GM23338 (cell line): ENCODE results near the gene ITGAL. TPM values are rescaled to one million over a fixed set of nuclear protein-coding genes. Genes with fewer than 3 reads are reported as not detected.

Source experiments
- ATAC-seq: fragments of 200-7000 bp; cut with Tn5 transposase; 3 replicates; pipeline ENCODE4 v1.9.1; 2020
- DNase-seq: peaks from one replicate; pipeline ENCODE4 v3.0.0-alpha.2; 2015; ENCODE audit warnings: low spot score
- H2AFZ ChIP-seq: fragments of 200-600 bp; sonication (generic); 2 replicates; pipeline ENCODE4 v1.8.0; 2016; ENCODE audit warnings: antibody characterized with exemption, mild to moderate bottlenecking, moderate library complexity
- H3F3A ChIP-seq: fragments of 200-600 bp; sonication (generic); replicated peaks from 2 replicates; pipeline ENCODE4 v1.8.0; 2017; ENCODE audit warnings: antibody characterized with exemption, mixed run types, low read depth
- H3K27ac ChIP-seq: fragments of 200-600 bp; sonication (generic); 2 replicates; pipeline ENCODE4 v1.6.1; 2016; ENCODE audit warnings: low read depth
- H3K27me3 ChIP-seq: fragments of 200-600 bp; sonication (generic); 2 replicates; pipeline ENCODE4 v1.8.0; 2016; ENCODE audit warnings: mild to moderate bottlenecking, mixed run types, moderate library complexity; ENCODE audit not compliant: insufficient read depth
- H3K36me3 ChIP-seq: fragments of 200-600 bp; sonication (generic); 2 replicates; pipeline ENCODE4 v1.8.0; 2016; ENCODE audit warnings: mild to moderate bottlenecking; ENCODE audit not compliant: insufficient read depth
- H3K4me1 ChIP-seq: fragments of 200-600 bp; sonication (generic); 2 replicates; pipeline ENCODE4 v1.8.0; 2016; ENCODE audit warnings: mild to moderate bottlenecking, moderate library complexity; ENCODE audit not compliant: insufficient read depth
- H3K4me2 ChIP-seq: fragments of 200-600 bp; sonication (generic); 2 replicates; pipeline ENCODE4 v1.7.1; 2017; ENCODE audit warnings: mixed run types
- H3K4me3 ChIP-seq: fragments of 200-600 bp; sonication (generic); 2 replicates; pipeline ENCODE4 v1.6.1; 2016; ENCODE audit warnings: mixed run types
- H3K79me2 ChIP-seq: fragments of 200-600 bp; sonication (generic); replicated peaks from 2 replicates; pipeline ENCODE4 v1.8.0; 2017; ENCODE audit warnings: mild to moderate bottlenecking; ENCODE audit not compliant: insufficient read depth
- H3K9me2 ChIP-seq: fragments of 200-600 bp; sonication (generic); 2 replicates; pipeline ENCODE4 v1.8.0; 2017; ENCODE audit not compliant: insufficient read depth
- H4K20me1 ChIP-seq: fragments of 200-600 bp; sonication (generic); replicated peaks from 2 replicates; pipeline ENCODE4 v1.8.0; 2017; ENCODE audit warnings: mild to moderate bottlenecking; ENCODE audit not compliant: insufficient read depth
- H3K27ac Mint-ChIP-seq: 2 replicates; pipeline ENCODE4 v1.8.0; 2020; ENCODE audit warnings: inconsistent platforms, mild to moderate bottlenecking, moderate library complexity, mixed read lengths
- H3K27me3 Mint-ChIP-seq: 3 replicates; pipeline ENCODE4 v1.8.0; 2022; ENCODE audit warnings: low read depth, mild to moderate bottlenecking, moderate library complexity, mixed read lengths, inconsistent platforms; ENCODE audit not compliant: insufficient read depth, poor library complexity
- H3K36me3 Mint-ChIP-seq: 3 replicates; pipeline ENCODE4 v1.8.0; 2021; ENCODE audit warnings: low read depth, mild to moderate bottlenecking, inconsistent platforms, moderate library complexity, mixed read lengths
- H3K4me1 Mint-ChIP-seq: 3 replicates; pipeline ENCODE4 v1.8.0; 2020; ENCODE audit warnings: mild to moderate bottlenecking, inconsistent platforms, mixed read lengths
- H3K4me3 Mint-ChIP-seq: 3 replicates; pipeline ENCODE4 v1.8.0; 2021; ENCODE audit warnings: moderate library complexity, mild to moderate bottlenecking, inconsistent platforms, mixed read lengths
- H3K9me3 Mint-ChIP-seq: 3 replicates; pipeline ENCODE4 v1.8.0; 2020; ENCODE audit warnings: moderate library complexity, mild to moderate bottlenecking, inconsistent platforms, mixed read lengths
- CREB1 ChIP-seq: fragments of 250-450 bp; sonication (Bioruptor Pico); IDR thresholded peaks from 2 replicates; pipeline ENCODE4 v1.5.0; 2020; ENCODE audit warnings: low read depth, mild to moderate bottlenecking, moderate library complexity
- ETS1 ChIP-seq: IDR thresholded peaks from 2 replicates; pipeline ENCODE4 v1.6.1; 2016; ENCODE audit warnings: antibody characterized with exemption
- EZH2 ChIP-seq: fragments of 200-600 bp; sonication (generic); IDR thresholded peaks from one replicate; pipeline ENCODE4 v1.8.0; 2017; ENCODE audit warnings: antibody characterized with exemption, mild to moderate bottlenecking, low read depth; ENCODE audit not compliant: unreplicated experiment
- EZH2phosphoT487 ChIP-seq: fragments of 200-600 bp; sonication (generic); IDR thresholded peaks from one replicate; pipeline ENCODE4 v1.8.1; 2018; ENCODE audit warnings: antibody characterized with exemption; ENCODE audit not compliant: unreplicated experiment
- JUNB ChIP-seq: IDR thresholded peaks from one replicate; pipeline ENCODE4 v1.6.1; 2016; ENCODE audit warnings: antibody characterized with exemption; ENCODE audit not compliant: unreplicated experiment
- NANOG ChIP-seq: IDR thresholded peaks from 2 replicates; pipeline ENCODE4 v1.6.1; 2016; ENCODE audit warnings: antibody characterized with exemption, borderline replicate concordance
- POLR2AphosphoS5 ChIP-seq: IDR thresholded peaks from 2 replicates; pipeline ENCODE4 v1.6.1; 2016; ENCODE audit warnings: antibody characterized with exemption, low read depth
- STAT1 ChIP-seq: IDR thresholded peaks from one replicate; pipeline ENCODE4 v1.6.1; 2016; ENCODE audit warnings: antibody characterized with exemption; ENCODE audit not compliant: unreplicated experiment
- ZNF114 ChIP-seq: fragments of 250-450 bp; sonication (Bioruptor Pico); IDR thresholded peaks from 2 replicates; pipeline ENCODE4 v1.5.0; 2020; ENCODE audit warnings: mild to moderate bottlenecking, moderate library complexity
- ZNF331 ChIP-seq: fragments of 250-450 bp; sonication (Bioruptor Pico); IDR thresholded peaks from 2 replicates; pipeline ENCODE4 v1.5.0; 2020; ENCODE audit warnings: low read depth, mild to moderate bottlenecking, moderate library complexity
- polyA plus RNA-seq: library from polyadenylated mRNA; unstranded; fragments of >200 nt; fragmentation: Nextera tagmentation; extraction: Ambion mirVana; gene quantifications from 2 replicates; pipeline ENCODE4 v1.2.1, GENCODE V29; 2016
- total RNA-seq: library from RNA; depleted of rRNA; stranded (reverse); fragments of >200 nt; shearing (Covaris generic); gene quantifications from 2 replicates; pipeline ENCODE4 v1.2.3, GENCODE V29; 2014
- TF ChIP-seq, protein P1 (sequence below): IDR thresholded peaks from one replicate; pipeline ENCODE4 v1.6.1; 2018; ENCODE audit warnings: antibody characterized with exemption; ENCODE audit not compliant: unreplicated experiment
- TF ChIP-seq, protein P2 (sequence below): fragments of 250-450 bp; sonication (Bioruptor Pico); IDR thresholded peaks from 2 replicates; pipeline ENCODE4 v1.5.0; 2020; ENCODE audit warnings: mild to moderate bottlenecking, moderate library complexity
- TF ChIP-seq, protein P3 (sequence below), 2 experiments: fragments of 200-600 bp in 1 of 2; sonication (generic) in 1 of 2; conservative IDR thresholded peaks; 2 replicates each; pipeline versions ENCODE4 v1.5.1 to v1.6.1; 2016 to 2017; ENCODE audit warnings: antibody characterized with exemption in 2 of 2, low read depth in 2 of 2, mild to moderate bottlenecking in 2 of 2, moderate library complexity in 1 of 2

Gene ITGAL
- total and polyA plus RNA-seq, 2 experiments from 2014 or later: 0.05 to 0.07 TPM

GRCh38 chr16:30569746-30570635, 97.4 kb downstream of the ITGAL start:
- H3K27ac ChIP-seq: no peak overlapping the region
- peak overlapping the region; percentile 86; the same call in 1 of the 2 replicates for H2AFZ ChIP-seq
- H3K27me3 Mint-ChIP-seq: peaks cover 7% of the 10 kb centered on the region
- no peaks in the 10 kb centered on the region; the same call in 2 of the 3 replicates for H3K9me3 Mint-ChIP-seq
- H3K79me2 ChIP-seq: no peaks in the 10 kb centered on the region
- peak overlapping the region; percentile 96 for H3K4me3 Mint-ChIP-seq
- no peak overlapping the region for H3K4me3 ChIP-seq
- H3K36me3 Mint-ChIP-seq: no peaks in the 10 kb centered on the region
- 0 out of 2 replicates have a peak, but pooled peaks cover 12% of the 10 kb centered on the region for H3F3A ChIP-seq
- H3K27ac Mint-ChIP-seq: no peak overlapping the region
- H3K4me1 ChIP-seq: peaks cover 18% of the 10 kb centered on the region
- no peak for ATAC-seq
- no peaks in the 10 kb centered on the region for H3K9me2 ChIP-seq
- no peak for TF ChIP-seq JUNB
- no peak for TF ChIP-seq POLR2AphosphoS5
- TF ChIP-seq EZH2phosphoT487: no peak
- TF ChIP-seq CREB1: no peak
- TF ChIP-seq ETS1: no peak
- TF ChIP-seq EZH2: no peak
- TF ChIP-seq, protein P1, sequence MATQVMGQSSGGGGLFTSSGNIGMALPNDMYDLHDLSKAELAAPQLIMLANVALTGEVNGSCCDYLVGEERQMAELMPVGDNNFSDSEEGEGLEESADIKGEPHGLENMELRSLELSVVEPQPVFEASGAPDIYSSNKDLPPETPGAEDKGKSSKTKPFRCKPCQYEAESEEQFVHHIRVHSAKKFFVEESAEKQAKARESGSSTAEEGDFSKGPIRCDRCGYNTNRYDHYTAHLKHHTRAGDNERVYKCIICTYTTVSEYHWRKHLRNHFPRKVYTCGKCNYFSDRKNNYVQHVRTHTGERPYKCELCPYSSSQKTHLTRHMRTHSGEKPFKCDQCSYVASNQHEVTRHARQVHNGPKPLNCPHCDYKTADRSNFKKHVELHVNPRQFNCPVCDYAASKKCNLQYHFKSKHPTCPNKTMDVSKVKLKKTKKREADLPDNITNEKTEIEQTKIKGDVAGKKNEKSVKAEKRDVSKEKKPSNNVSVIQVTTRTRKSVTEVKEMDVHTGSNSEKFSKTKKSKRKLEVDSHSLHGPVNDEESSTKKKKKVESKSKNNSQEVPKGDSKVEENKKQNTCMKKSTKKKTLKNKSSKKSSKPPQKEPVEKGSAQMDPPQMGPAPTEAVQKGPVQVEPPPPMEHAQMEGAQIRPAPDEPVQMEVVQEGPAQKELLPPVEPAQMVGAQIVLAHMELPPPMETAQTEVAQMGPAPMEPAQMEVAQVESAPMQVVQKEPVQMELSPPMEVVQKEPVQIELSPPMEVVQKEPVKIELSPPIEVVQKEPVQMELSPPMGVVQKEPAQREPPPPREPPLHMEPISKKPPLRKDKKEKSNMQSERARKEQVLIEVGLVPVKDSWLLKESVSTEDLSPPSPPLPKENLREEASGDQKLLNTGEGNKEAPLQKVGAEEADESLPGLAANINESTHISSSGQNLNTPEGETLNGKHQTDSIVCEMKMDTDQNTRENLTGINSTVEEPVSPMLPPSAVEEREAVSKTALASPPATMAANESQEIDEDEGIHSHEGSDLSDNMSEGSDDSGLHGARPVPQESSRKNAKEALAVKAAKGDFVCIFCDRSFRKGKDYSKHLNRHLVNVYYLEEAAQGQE: no peak
- TF ChIP-seq, protein P2, sequence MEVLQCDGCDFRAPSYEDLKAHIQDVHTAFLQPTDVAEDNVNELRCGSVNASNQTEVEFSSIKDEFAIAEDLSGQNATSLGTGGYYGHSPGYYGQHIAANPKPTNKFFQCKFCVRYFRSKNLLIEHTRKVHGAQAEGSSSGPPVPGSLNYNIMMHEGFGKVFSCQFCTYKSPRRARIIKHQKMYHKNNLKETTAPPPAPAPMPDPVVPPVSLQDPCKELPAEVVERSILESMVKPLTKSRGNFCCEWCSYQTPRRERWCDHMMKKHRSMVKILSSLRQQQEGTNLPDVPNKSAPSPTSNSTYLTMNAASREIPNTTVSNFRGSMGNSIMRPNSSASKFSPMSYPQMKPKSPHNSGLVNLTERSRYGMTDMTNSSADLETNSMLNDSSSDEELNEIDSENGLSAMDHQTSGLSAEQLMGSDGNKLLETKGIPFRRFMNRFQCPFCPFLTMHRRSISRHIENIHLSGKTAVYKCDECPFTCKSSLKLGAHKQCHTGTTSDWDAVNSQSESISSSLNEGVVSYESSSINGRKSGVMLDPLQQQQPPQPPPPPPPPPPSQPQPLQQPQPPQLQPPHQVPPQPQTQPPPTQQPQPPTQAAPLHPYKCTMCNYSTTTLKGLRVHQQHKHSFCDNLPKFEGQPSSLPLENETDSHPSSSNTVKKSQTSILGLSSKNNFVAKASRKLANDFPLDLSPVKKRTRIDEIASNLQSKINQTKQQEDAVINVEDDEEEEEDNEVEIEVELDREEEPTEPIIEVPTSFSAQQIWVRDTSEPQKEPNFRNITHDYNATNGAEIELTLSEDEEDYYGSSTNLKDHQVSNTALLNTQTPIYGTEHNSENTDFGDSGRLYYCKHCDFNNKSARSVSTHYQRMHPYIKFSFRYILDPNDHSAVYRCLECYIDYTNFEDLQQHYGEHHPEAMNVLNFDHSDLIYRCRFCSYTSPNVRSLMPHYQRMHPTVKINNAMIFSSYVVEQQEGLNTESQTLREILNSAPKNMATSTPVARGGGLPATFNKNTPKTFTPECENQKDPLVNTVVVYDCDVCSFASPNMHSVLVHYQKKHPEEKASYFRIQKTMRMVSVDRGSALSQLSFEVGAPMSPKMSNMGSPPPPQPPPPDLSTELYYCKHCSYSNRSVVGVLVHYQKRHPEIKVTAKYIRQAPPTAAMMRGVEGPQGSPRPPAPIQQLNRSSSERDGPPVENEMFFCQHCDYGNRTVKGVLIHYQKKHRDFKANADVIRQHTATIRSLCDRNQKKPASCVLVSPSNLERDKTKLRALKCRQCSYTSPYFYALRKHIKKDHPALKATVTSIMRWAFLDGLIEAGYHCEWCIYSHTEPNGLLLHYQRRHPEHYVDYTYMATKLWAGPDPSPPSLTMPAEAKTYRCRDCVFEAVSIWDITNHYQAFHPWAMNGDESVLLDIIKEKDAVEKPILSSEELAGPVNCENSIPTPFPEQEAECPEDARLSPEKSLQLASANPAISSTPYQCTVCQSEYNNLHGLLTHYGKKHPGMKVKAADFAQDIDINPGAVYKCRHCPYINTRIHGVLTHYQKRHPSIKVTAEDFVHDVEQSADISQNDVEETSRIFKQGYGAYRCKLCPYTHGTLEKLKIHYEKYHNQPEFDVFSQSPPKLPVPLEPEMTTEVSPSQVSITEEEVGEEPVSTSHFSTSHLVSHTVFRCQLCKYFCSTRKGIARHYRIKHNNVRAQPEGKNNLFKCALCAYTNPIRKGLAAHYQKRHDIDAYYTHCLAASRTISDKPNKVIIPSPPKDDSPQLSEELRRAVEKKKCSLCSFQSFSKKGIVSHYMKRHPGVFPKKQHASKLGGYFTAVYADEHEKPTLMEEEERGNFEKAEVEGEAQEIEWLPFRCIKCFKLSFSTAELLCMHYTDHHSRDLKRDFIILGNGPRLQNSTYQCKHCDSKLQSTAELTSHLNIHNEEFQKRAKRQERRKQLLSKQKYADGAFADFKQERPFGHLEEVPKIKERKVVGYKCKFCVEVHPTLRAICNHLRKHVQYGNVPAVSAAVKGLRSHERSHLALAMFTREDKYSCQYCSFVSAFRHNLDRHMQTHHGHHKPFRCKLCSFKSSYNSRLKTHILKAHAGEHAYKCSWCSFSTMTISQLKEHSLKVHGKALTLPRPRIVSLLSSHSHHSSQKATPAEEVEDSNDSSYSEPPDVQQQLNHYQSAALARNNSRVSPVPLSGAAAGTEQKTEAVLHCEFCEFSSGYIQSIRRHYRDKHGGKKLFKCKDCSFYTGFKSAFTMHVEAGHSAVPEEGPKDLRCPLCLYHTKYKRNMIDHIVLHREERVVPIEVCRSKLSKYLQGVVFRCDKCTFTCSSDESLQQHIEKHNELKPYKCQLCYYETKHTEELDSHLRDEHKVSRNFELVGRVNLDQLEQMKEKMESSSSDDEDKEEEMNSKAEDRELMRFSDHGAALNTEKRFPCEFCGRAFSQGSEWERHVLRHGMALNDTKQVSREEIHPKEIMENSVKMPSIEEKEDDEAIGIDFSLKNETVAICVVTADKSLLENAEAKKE (CRISPR knock-in tag): no peak
- TF ChIP-seq, protein P3, sequence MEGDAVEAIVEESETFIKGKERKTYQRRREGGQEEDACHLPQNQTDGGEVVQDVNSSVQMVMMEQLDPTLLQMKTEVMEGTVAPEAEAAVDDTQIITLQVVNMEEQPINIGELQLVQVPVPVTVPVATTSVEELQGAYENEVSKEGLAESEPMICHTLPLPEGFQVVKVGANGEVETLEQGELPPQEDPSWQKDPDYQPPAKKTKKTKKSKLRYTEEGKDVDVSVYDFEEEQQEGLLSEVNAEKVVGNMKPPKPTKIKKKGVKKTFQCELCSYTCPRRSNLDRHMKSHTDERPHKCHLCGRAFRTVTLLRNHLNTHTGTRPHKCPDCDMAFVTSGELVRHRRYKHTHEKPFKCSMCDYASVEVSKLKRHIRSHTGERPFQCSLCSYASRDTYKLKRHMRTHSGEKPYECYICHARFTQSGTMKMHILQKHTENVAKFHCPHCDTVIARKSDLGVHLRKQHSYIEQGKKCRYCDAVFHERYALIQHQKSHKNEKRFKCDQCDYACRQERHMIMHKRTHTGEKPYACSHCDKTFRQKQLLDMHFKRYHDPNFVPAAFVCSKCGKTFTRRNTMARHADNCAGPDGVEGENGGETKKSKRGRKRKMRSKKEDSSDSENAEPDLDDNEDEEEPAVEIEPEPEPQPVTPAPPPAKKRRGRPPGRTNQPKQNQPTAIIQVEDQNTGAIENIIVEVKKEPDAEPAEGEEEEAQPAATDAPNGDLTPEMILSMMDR (conservative IDR thresholded peaks at IDR 0.05; ENCODE audit: low read depth in 2 of 2): no peak
- no peak for TF ChIP-seq STAT1
- no peak for TF ChIP-seq ZNF331 (CRISPR knock-in tag)
- no peak for TF ChIP-seq ZNF114 (CRISPR knock-in tag)
- TF ChIP-seq NANOG: no peak
- peak overlapping the region; percentile 70; the same call in 1 of the 2 replicates for H3K4me2 ChIP-seq
- DNase-seq: peak; percentile 16
- H4K20me1 ChIP-seq: no peaks in the 10 kb centered on the region; the same call in 1 of the 2 replicates
- no peaks in the 10 kb centered on the region for H3K27me3 ChIP-seq
- H3K36me3 ChIP-seq: no peaks in the 10 kb centered on the region
- peaks cover 17% of the 10 kb centered on the region for H3K4me1 Mint-ChIP-seq
